SK-N-SH (cell line): Measurements from ENCODE around the gene SOX18.

Experiments
- CHD2 ChIP-seq: fragments of 150-350 bp; IDR thresholded peaks from 2 replicates; pipeline ENCODE4 v1.6.1; 2018; ENCODE audit warnings: low read length; ENCODE audit not compliant: partially characterized antibody
- JUND ChIP-seq: IDR thresholded peaks from 2 replicates; pipeline ENCODE4 v1.4.0; 2012
- MAX ChIP-seq: IDR thresholded peaks from 2 replicates; pipeline ENCODE4 v1.4.0; 2012; ENCODE audit warnings: low read depth
- NFIC ChIP-seq: IDR thresholded peaks from 2 replicates; pipeline ENCODE4 v1.4.0; 2012; ENCODE audit warnings: borderline replicate concordance
- POLR2AphosphoS5 ChIP-seq: IDR thresholded peaks from 2 replicates; pipeline ENCODE4 v1.6.1; 2012; ENCODE audit warnings: low read depth, low read length
- RAD21 ChIP-seq: IDR thresholded peaks from 2 replicates; pipeline ENCODE4 v1.6.1; 2012; ENCODE audit warnings: mild to moderate bottlenecking, low read length
- RCOR1 ChIP-seq: fragments of 150-350 bp; IDR thresholded peaks from 2 replicates; pipeline ENCODE4 v1.6.1; 2017; ENCODE audit warnings: antibody characterized with exemption, low read length
- REST ChIP-seq: IDR thresholded peaks from 2 replicates; pipeline ENCODE4 v1.6.1; 2012; ENCODE audit warnings: mild to moderate bottlenecking, low read depth, low read length, moderate library complexity
- YY1 ChIP-seq: IDR thresholded peaks from 2 replicates; pipeline ENCODE4 v1.4.0; 2012; ENCODE audit warnings: low read depth, mild to moderate bottlenecking
- TF ChIP-seq, protein P1 (sequence below): fragments of 200-600 bp; sonication (generic); IDR thresholded peaks from 2 replicates; pipeline ENCODE4 v1.6.1; 2017; ENCODE audit warnings: antibody characterized with exemption, mild to moderate bottlenecking, moderate library complexity

GRCh38 chr20:64068386-64069208 is 19.2 kb upstream of the SOX18 start:
- TF ChIP-seq, protein P1, sequence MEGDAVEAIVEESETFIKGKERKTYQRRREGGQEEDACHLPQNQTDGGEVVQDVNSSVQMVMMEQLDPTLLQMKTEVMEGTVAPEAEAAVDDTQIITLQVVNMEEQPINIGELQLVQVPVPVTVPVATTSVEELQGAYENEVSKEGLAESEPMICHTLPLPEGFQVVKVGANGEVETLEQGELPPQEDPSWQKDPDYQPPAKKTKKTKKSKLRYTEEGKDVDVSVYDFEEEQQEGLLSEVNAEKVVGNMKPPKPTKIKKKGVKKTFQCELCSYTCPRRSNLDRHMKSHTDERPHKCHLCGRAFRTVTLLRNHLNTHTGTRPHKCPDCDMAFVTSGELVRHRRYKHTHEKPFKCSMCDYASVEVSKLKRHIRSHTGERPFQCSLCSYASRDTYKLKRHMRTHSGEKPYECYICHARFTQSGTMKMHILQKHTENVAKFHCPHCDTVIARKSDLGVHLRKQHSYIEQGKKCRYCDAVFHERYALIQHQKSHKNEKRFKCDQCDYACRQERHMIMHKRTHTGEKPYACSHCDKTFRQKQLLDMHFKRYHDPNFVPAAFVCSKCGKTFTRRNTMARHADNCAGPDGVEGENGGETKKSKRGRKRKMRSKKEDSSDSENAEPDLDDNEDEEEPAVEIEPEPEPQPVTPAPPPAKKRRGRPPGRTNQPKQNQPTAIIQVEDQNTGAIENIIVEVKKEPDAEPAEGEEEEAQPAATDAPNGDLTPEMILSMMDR: no peak
- TF ChIP-seq MAX (no peak), NFIC (no peak), REST (no peak), JUND (no peak), RCOR1 (no peak), CHD2 (no peak), RAD21 (no peak), POLR2AphosphoS5 (no peak), YY1 (no peak)
